GM21529 (cell line): ENCODE measurements around the gene PLCB3.

ENCODE experiments used
- ATAC-seq: cut with Tn5 transposase; IDR thresholded peaks from one replicate; pipeline ENCODE4 v1.9.1; 2021; ENCODE audit not compliant: unreplicated experiment

The PLCB3 gene

DNA sequence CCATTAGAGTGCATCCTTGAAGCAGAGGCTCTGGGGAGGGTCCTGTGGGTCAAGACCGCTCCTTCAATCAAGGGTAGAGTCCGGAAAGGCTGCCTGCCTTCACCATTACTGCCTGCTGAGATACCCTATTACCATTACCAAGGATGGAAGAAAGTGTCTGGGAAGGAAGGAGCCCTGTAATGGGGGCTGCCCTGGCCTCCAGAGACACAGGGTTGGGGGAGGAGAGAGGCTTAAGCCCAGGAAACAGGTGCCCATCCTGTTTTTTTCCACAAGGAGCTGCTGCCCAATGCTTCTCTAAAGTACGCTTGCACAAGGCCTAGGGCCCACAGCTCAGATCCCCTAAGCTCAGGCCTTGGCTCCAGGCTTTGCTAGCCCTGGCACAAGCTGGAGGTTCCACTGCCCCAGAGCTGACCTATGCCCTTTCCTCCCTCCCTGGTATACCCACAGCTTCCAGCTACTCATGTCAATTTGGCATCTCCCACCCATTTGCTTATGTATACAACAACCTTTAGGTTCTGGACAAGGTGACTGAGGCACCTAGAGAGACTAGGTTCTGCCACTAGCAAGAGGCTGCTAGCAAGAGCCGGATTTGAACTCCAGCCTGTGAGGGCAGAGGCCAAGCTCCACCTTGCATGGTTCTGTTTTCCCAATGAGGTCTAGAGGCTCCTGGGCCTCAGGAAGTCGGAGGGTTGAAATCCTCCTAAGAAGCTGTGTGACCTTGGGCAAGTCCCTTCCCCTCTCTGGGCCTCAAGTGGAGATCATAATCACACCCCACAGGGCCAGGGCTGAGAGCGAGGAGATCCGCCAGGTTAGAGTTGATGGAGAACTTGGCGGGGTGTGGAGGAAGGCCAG, 1.5 kb upstream of the PLCB3 start:
- ATAC-seq = no peak

DNA sequence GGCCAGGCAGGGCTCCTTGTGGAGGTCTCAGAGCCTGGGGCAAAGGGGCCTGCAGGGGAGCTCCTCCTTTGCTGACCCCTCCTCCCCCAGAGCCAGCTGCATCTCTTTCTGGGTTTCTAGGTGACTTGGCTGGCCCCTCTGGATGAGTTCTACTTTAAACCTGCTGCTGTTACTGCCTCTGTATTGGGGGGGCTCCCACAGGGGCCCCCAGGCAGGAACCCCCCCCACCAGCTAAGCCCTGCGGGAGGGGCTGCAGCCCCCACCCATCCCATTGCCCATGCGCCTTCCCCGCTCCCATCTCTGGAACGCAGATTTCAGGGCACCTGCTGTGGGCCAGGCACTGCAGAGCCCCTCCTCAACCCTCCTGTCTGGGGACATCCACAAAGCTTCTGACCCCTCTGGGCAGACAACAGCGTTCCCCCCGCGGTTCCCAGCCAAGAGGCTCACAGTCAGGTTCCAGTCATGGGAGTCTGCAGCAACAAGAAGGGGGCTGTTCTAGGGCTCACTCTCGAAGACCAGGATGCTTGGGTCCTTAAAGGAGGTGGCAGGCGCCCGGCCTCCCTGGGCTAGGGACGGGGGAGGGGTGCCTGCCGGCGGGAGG, 815 bp upstream of the PLCB3 start:
- ATAC-seq = no peak

DNA sequence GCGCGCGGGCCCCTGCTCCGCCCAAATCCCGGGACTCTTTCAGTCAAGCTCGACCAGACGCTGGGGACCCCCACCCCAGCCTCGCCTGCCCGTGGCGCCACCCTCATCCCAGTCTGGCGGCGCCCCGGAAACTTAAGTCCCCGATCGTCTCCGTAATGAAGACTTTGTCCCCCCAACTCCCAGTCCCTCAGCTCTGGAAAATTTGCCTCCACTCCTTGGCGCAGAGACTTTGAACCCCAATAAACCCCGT, 348 bp downstream of the PLCB3 start:
- ATAC-seq = no peak

DNA sequence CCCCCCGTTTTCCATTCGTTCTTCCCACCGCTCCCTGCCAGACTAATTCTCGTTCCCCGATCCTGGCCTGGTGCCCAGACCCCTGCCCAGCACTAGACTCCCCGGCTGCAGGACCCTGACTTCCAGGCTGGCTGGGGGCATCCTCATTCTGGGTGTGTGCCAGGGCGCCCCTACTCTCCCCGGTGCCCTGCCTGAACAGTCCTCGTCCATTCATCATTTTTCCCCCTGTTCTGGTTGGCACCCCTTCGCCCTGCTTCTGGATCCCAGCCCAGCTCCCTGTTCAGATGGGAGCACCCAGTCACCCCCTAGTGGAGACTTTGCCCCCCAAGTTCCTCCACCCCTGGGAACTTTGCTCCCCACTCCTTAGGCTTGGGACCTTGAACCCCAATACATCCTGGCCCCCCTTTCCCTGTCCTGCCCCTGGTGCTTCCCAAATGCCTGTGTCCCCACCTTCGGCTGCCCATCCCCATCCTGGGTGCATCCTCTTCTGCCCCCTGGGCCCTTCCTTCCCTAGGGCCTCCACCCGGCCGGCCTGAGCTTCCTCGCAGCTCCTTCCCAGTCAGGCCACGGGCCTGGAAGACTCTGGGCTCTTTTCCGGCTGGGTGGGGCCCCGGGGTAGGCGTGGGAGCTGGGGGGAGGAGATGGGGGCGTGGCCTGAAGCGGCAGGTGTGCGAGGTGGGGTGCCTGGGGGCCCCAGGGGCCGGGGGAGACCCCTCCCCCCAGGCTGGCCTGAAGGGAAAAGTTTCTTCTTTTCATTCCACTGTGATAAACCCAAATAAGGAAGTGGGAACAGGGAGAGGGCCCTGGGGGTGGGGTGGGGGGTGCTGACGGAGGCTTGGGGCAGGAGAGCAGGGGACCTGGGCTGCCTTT, 908 bp downstream of the PLCB3 start:
- no peak for ATAC-seq

DNA sequence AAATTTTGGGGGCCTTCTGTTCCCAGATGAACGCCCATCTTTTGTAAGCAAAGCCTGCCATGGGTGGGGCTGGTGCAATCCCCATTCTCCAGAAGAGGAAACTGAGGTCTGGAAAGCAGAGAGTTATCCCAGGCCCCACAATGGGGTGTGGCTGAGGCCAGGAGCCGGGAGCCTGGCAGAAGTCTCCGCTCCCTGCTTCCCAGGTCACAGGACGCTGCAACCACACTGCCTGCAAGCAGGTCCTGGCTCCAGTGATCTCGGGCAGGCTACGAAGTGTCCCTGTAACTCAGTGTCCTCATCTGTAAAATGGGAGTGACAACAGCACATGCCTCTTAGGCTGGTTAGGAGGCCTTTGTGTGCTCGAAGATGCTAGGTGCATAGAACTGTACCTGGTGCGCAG, 1.7 kb downstream of the PLCB3 start:
- ATAC-seq = no peak

DNA sequence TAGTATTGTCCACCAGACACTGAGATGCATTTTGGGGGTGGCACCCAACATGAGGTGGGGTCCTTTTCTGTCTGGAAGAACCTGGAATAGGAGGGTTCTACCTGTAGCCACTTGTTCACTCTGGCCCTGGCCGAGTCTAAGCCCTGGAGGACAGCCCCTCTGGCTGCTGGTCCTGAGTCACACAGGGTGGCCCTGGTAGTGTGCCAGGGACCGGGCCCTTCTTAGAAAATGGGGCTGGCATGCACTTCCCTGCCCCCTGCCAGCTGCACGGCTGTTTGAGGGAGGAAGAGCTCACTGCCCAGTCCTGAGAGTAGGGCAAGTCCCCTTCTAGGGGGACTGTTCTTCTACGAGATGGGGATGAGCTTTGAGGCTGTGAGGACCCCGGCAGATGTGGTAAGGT, 2.2 kb downstream of the PLCB3 start:
- ATAC-seq = no peak

DNA sequence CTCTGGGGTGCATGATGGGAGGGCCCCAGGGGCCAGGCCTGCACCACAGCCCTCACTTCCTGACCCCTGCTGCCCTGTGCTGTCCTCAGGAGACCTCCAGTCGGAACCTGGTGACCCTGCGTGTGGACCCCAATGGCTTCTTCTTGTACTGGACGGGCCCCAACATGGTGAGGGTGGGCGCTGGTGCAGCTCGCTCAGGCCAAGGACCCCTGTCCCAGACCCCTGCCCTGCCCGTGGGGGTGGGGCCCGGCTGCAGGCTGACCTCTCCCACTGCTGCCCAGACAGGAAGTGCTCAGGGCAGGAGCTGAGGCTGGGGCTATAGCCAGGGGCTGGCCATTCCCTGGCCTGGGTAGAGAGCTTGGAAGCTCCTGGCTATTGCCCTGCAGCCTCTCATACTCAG, 3.0 kb downstream of the PLCB3 start:
- ATAC-seq = no peak

DNA sequence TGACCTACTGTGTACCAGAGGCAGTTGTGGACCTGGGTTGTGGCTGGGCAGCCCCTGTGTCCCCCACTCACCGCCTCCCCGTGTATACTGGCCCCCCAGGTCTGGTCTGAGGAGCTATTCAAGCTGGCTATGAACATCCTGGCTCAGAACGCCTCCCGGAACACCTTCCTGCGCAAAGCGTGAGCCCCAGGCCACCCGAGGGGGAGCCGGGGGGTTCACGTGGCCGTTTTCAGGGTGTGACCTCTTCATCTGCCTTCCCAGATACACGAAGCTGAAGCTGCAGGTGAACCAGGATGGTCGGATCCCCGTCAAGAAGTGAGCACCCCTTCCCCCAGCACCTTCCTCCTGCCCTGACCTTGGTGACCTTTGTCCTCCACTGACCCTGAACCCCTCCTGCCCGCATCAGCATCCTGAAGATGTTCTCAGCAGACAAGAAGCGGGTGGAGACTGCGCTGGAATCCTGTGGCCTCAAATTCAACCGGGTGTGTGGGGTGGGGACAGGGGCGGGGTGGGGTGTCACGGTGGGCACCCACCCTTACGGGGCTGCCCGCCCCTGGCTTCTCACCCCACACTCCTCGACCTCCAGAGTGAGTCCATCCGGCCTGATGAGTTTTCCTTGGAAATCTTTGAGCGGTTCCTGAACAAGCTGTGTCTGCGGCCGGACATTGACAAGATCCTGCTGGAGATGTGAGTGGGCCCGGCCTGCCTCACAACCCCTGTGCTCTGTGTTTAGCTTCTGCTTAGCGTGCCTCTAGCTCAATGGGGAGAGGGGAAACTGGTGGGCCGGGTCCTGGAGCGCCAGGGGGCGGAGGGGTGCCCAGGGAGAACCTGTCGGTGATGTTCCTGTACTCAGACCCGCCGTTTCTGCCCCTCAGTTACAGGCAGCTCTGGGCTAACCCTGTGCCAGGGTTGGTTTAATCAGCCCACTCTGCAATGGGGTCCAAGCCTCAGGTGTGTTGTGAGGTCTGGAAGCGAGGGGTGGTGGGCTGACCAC, 4.1 kb downstream of the PLCB3 start:
- ATAC-seq = no peak

DNA sequence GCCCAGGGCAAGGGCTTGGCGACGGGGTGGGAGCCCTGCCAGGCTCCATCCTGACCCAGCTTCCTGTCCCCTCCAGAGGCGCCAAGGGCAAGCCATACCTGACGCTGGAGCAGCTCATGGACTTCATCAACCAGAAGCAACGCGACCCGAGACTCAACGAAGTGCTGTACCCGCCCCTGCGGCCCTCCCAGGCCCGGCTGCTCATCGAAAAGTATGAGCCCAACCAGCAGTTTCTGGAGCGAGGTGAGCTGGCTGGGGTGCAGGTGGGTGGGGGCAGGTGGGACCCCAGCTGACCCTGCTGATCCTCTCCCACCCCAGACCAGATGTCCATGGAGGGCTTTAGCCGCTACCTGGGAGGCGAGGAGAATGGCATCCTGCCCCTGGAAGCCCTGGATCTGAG, 5.0 kb downstream of the PLCB3 start:
- ATAC-seq = no peak

DNA sequence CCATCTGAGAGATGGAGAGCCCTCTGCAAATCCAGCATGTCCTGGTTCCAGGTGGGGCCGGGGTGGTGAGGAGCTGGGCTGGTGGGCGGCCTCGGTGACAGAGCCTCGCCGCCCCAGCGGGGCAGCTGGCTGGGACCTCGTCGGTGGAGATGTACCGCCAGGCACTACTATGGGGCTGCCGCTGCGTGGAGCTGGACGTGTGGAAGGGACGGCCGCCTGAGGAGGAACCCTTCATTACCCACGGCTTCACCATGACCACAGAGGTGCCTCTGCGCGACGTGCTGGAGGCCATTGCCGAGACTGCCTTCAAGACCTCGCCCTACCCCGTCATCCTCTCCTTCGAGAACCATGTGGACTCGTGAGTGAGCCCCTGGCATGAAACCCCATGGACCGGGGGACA, 7.0 kb downstream of the PLCB3 start:
- no peak for ATAC-seq

DNA sequence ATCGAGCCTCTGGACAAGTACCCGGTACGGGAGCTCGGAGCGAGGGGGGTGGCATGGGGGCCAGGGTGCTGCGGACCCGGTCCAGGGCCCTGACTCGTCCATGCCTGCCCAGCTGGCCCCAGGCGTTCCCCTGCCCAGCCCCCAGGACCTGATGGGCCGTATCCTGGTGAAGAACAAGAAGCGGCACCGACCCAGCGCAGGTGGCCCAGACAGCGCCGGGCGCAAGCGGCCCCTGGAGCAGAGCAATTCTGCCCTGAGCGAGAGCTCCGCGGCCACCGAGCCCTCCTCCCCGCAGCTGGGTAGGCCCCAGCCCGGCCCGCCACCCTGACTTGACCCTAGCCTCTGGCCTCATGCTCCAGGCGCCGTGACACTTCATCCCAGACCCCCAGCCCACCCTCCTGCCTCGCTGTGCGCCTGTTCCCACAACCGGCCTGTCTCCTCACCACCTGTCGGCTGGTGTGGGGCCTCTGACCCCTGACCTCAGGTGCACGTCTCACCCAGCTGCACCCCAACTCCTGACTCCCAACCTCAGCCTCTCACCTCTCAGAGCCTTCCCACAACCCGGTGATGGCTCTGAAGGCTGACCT, 7.7 kb downstream of the PLCB3 start:
- ATAC-seq = no peak

DNA sequence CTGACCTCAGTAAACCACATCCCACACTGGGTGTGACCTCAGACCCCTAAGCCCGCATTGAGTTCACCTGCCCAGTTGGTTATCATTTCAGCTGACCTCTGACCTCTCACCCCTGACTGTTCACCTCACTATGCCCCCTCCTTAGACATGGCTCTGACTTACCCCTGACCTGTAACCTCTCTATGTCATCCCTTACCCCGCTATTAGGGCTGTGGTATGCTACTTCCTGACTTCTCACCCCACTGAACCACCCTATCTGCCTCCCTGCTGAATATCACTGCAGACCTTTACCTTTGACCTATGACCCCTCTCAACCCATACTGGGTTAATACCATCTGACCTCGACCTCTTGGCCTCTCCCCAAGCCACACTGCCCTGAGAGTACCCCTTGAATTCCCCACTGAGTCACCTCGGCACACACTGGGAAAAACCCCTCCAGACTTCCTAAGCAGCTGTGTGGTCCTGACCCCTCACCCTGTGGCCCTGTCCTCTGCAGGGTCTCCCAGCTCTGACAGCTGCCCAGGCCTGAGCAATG, 8.3 kb downstream of the PLCB3 start:
- ATAC-seq = no peak

DNA sequence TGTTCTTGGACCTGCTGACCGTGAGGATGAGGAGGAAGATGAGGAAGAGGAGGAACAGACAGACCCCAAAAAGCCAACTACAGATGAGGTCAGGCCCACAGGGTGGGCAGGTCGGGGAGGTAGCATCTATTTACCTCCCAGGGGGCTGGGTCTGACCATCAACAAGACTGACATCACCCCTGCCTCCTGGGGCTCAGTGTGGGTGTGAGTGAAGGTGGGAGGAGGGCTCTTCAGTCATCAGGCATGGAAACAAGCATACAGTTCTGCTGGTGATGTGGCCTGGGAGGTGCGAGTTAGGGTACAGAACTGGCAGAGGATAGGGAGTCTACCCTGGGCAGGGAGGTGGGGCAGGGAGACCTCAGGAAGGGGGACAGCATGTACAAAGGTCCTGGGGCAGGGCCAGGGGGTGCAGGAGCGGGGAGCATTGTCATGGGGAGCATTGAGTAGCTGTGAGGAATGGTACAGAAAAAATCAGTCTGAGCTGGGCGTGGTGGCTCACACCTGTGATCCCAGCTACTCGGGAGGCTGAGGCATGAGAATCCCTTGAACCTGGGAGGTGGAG, 8.9 kb downstream of the PLCB3 start:
- no peak for ATAC-seq

DNA sequence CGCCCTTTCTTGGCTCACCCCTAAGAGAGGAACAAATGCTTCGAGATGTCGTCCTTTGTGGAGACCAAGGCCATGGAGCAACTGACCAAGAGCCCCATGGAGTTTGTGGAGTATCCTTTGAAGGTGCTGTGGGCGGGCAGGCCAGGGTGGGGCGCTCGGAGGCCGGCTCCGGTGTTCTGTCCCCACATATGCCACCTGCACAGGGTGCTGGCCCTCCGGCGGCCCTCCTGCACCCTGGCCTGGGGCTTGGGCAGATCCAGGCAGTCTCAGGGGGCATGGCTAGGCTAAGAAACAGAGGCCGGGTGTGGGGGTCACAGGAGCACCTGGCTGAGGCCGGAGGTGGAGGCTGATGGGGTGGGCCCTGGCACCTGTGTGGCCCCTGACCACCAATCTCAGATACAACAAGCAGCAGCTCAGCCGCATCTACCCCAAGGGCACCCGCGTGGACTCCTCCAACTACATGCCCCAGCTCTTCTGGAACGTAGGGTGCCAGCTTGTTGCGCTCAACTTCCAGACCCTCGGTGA, 10.3 kb downstream of the PLCB3 start:
- no peak for ATAC-seq

DNA sequence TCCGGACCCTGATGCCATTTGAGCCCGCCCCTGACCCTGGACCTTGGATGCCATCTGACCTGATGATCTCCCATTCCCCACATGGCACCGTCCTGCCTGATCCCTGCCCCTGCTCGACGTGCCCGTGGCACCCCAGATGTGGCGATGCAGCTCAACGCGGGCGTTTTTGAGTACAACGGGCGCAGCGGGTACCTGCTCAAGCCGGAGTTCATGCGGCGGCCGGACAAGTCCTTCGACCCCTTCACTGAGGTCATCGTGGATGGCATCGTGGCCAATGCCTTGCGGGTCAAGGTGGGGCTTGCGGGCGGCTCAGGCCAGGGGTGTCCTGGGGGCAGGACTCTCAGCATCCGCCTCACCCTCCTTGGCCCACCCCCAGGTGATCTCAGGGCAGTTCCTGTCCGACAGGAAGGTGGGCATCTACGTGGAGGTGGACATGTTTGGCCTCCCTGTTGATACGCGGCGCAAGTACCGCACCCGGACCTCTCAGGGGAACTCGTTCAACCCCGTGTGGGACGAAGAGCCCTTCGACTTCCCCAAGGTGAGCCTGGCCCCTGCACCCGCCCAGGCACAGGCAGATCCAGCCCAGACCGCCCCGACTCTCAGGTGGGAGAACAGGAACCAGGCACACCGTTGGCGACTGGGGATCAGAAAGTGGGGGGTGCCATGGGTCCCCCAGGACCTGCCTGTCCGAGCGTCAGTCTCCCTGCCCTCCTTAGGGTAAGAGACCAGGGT, 11.1 kb downstream of the PLCB3 start:
- no peak for ATAC-seq

DNA sequence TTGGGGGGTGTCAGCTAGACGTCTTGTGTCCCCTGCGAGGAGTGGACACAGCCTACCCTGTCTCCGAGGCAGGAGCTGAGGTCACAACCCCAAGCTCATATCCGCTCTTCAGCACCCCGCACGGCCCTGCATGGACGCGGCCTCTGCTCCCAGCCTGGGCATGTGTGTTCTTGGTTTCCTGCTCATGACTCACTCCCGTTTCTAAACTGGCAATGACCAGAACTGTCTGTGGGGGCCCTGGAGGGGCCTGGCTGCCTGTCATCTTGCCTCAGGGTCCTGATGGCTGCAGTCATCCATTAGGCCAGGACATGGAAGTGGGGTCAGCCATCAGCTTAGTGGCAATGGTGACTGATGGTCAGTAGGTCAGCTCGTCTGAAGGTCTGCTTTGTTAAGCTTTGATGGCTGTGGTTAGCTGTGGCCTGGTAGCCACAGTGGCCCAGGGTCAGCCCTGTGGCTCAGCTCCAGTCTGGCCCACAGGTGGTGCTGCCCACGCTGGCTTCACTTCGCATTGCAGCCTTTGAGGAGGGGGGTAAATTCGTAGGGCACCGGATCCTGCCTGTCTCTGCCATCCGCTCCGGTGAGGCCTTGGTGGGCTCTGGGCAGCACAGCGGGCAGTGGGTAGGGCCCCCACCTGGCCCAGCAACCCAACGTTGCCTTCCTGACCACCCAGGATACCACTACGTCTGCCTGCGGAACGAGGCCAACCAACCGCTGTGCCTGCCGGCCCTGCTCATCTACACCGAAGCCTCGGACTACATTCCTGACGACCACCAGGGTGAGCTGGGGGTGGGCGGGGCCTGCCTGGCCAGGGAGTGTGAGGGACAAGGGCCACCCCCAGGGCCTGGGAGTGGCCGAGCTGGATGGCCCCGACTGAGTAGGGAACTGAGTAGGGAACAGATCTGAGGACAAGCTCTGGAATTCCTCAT, 12.0 kb downstream of the PLCB3 start:
- ATAC-seq = no peak

DNA sequence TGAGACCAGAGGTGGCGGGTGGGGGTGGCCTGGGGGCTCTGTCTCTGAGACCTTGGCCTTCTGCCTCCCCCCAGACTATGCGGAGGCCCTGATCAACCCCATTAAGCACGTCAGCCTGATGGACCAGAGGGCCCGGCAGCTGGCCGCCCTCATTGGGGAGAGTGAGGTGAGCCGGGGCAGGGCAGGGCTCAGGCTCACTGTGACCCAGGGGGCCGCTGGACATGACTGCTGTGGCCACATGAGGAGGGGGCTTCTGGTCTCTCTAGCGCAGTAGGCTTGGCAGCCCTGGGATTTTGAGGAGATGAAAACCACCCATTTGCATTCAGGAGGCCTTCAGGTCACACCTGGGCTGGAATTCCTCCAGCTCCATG, 12.6 kb downstream of the PLCB3 start:
- no peak for ATAC-seq

DNA sequence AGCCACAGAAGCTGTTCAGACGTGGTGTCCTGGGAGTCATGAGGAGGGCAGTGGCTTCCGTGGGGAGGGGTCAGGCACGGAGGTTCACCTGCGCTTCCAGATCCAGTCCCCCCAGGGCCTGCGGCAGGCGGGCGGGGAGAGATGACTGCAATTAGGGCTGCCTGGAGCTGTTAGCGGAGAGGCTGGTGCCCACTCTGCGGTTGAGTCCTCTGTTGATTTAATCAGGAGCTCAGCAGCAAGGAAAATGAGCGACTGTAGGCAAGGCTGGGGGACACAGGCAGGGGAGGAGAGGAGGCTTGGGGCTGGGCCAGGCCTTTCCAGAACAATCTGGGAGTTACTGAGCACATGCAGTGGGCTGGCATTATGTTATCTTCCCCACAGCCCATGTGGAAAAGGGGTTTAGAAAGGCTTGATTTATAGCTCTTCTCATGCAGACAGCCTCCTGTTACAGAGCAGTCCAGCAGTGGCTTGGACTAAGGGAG, 13.1 kb downstream of the PLCB3 start:
- no peak for ATAC-seq
